ENCODE measurements around the gene NPTX2. TPM values are rescaled to one million over a fixed set of nuclear protein-coding genes. Genes with fewer than 3 reads are reported as not detected.

The NPTX2 gene
- total RNA-seq, 1 donor from 2014 or later, result 81.2 TPM

GRCh38 chr7:98638853-98639252 lies 21.8 kb downstream of the NPTX2 start:
- no peak for DNase-seq
- Mint-ChIP-seq H3K27ac (ENCODE audit: unreplicated experiment) (no peak overlapping the region), H3K9me3 (ENCODE audit: unreplicated experiment) (peaks cover 9% of the 10 kb centered on the region), H3K27me3 (ENCODE audit: unreplicated experiment) (no peaks in the 10 kb centered on the region), H3K36me3 (ENCODE audit: unreplicated experiment) (peaks cover 7% of the 10 kb centered on the region), H3K4me3 (ENCODE audit: unreplicated experiment) (no peak overlapping the region), H3K4me1 (ENCODE audit: low read depth, unreplicated experiment) (peaks cover 8% of the 10 kb centered on the region)
- no peak for TF ChIP-seq CTCF (IDR thresholded peaks at IDR 0.05; ENCODE audit: partially characterized antibody, unreplicated experiment)

GRCh38 chr7:98640375-98640774 lies 23.3 kb downstream of the NPTX2 start:
- DNase-seq, result no peak
- no peak overlapping the region for H3K27ac Mint-ChIP-seq (ENCODE audit: unreplicated experiment)
- H3K27me3 Mint-ChIP-seq (ENCODE audit: unreplicated experiment), result peaks cover 1% of the 10 kb centered on the region
- peaks cover 8% of the 10 kb centered on the region for H3K4me1 Mint-ChIP-seq (ENCODE audit: low read depth, unreplicated experiment)
- H3K9me3 Mint-ChIP-seq (ENCODE audit: unreplicated experiment), result peaks cover 9% of the 10 kb centered on the region
- H3K4me3 Mint-ChIP-seq (ENCODE audit: unreplicated experiment), result no peak overlapping the region
- peaks cover 7% of the 10 kb centered on the region for H3K36me3 Mint-ChIP-seq (ENCODE audit: unreplicated experiment)
- TF ChIP-seq CTCF (IDR thresholded peaks at IDR 0.05; ENCODE audit: partially characterized antibody, unreplicated experiment), result no peak

- no peak for TF ChIP-seq CTCF (IDR thresholded peaks at IDR 0.05; ENCODE audit: partially characterized antibody, unreplicated experiment)
- Mint-ChIP-seq H3K9me3 (ENCODE audit: unreplicated experiment) (peaks cover 8% of the 10 kb centered on the region), H3K27ac (ENCODE audit: unreplicated experiment) (no peak overlapping the region), H3K36me3 (ENCODE audit: unreplicated experiment) (peaks cover 7% of the 10 kb centered on the region), H3K27me3 (ENCODE audit: unreplicated experiment) (peaks cover 4% of the 10 kb centered on the region), H3K4me3 (ENCODE audit: unreplicated experiment) (no peak overlapping the region), H3K4me1 (ENCODE audit: low read depth, unreplicated experiment) (peaks cover 8% of the 10 kb centered on the region)
- DNase-seq, result no peak
Measured at GRCh38 chr7:98641646-98642500, 24.8 kb downstream of the NPTX2 start.

- H3K9me3 Mint-ChIP-seq (ENCODE audit: unreplicated experiment), result peaks cover 7% of the 10 kb centered on the region
- DNase-seq, result no peak
- no peak overlapping the region for H3K27ac Mint-ChIP-seq (ENCODE audit: unreplicated experiment)
- H3K4me3 Mint-ChIP-seq (ENCODE audit: unreplicated experiment), result no peak overlapping the region
- H3K36me3 Mint-ChIP-seq (ENCODE audit: unreplicated experiment), result peaks cover 6% of the 10 kb centered on the region
- H3K4me1 Mint-ChIP-seq (ENCODE audit: low read depth, unreplicated experiment), result peaks cover 8% of the 10 kb centered on the region
- peaks cover 5% of the 10 kb centered on the region for H3K27me3 Mint-ChIP-seq (ENCODE audit: unreplicated experiment)
- TF ChIP-seq CTCF (IDR thresholded peaks at IDR 0.05; ENCODE audit: partially characterized antibody, unreplicated experiment), result no peak
Measured at GRCh38 chr7:98643236-98643985, 26.3 kb downstream of the NPTX2 start.

GRCh38 chr7:98646465-98646864 lies 29.4 kb downstream of the NPTX2 start:
- TF ChIP-seq CTCF (IDR thresholded peaks at IDR 0.05; ENCODE audit: partially characterized antibody, unreplicated experiment), result no peak

More at GRCh38 chr7:98646465-98646864, 29.4 kb downstream of the NPTX2 start:
- Mint-ChIP-seq H3K9me3 (ENCODE audit: unreplicated experiment) (peaks cover 6% of the 10 kb centered on the region), H3K4me3 (ENCODE audit: unreplicated experiment) (no peak overlapping the region), H3K36me3 (ENCODE audit: unreplicated experiment) (peaks cover 9% of the 10 kb centered on the region), H3K4me1 (ENCODE audit: low read depth, unreplicated experiment) (peaks cover 3% of the 10 kb centered on the region), H3K27ac (ENCODE audit: unreplicated experiment) (no peak overlapping the region), H3K27me3 (ENCODE audit: unreplicated experiment) (peaks cover 10% of the 10 kb centered on the region)
- no peak for DNase-seq
